ENCODE measurements around the gene MALRD1. TPM values are rescaled to one million over a fixed set of nuclear protein-coding genes. Genes with fewer than 3 reads are reported as not detected.

Gene MALRD1
- total RNA-seq, 1 experiment from 2014 or later: not detected

GRCh38 chr10:19221216-19221615 is 172.6 kb downstream of the MALRD1 start:
- DNase-seq (ENCODE audit: low spot score): no peak

- no peak for DNase-seq (ENCODE audit: low spot score)
Observed at GRCh38 chr10:19226025-19226424, 177.4 kb downstream of the MALRD1 start.

- no peak for DNase-seq (ENCODE audit: low spot score)
Observed at GRCh38 chr10:19231034-19231433, 182.4 kb downstream of the MALRD1 start.

- no peak for DNase-seq (ENCODE audit: low spot score)
Observed at GRCh38 chr10:19245889-19246752, 197.5 kb downstream of the MALRD1 start.

- DNase-seq (ENCODE audit: low spot score): no peak
Observed at GRCh38 chr10:19247843-19248242, 199.2 kb downstream of the MALRD1 start.

- peak; percentile 38 for DNase-seq (ENCODE audit: low spot score)
Observed at GRCh38 chr10:19250546-19250945, 201.9 kb downstream of the MALRD1 start.

- DNase-seq (ENCODE audit: low spot score): no peak
Observed at GRCh38 chr10:19252531-19252930, 203.9 kb downstream of the MALRD1 start.

GRCh38 chr10:19256331-19256730 is 207.7 kb downstream of the MALRD1 start:
- DNase-seq (ENCODE audit: low spot score): no peak

GRCh38 chr10:19263262-19263661 is 214.7 kb downstream of the MALRD1 start:
- no peak for DNase-seq (ENCODE audit: low spot score)

- DNase-seq (ENCODE audit: low spot score): no peak
Observed at GRCh38 chr10:19283285-19283684, 234.7 kb downstream of the MALRD1 start.

- no peak for DNase-seq (ENCODE audit: low spot score)
Observed at GRCh38 chr10:19283786-19284185, 235.2 kb downstream of the MALRD1 start.

- DNase-seq (ENCODE audit: low spot score): no peak
Observed at GRCh38 chr10:19290770-19291169, 242.2 kb downstream of the MALRD1 start.

GRCh38 chr10:19294233-19294632 is 245.6 kb downstream of the MALRD1 start:
- no peak for DNase-seq (ENCODE audit: low spot score)

GRCh38 chr10:19299645-19300044 is 251.0 kb downstream of the MALRD1 start:
- DNase-seq (ENCODE audit: low spot score): no peak

- DNase-seq (ENCODE audit: low spot score): peak; percentile 73
Observed at GRCh38 chr10:19302117-19302516, 253.5 kb downstream of the MALRD1 start.

GRCh38 chr10:19310066-19310465 is 261.5 kb downstream of the MALRD1 start:
- DNase-seq (ENCODE audit: low spot score): no peak

- no peak for DNase-seq (ENCODE audit: low spot score)
Observed at GRCh38 chr10:19316204-19316870, 267.7 kb downstream of the MALRD1 start.

- DNase-seq (ENCODE audit: low spot score): no peak
Observed at GRCh38 chr10:19317952-19318351, 269.4 kb downstream of the MALRD1 start.

- peak; percentile 18 for DNase-seq (ENCODE audit: low spot score)
Observed at GRCh38 chr10:19325581-19325980, 277.0 kb downstream of the MALRD1 start.

GRCh38 chr10:19328582-19328981 is 280.0 kb downstream of the MALRD1 start:
- no peak for DNase-seq (ENCODE audit: low spot score)

- no peak for DNase-seq (ENCODE audit: low spot score)
Observed at GRCh38 chr10:19329475-19329874, 280.9 kb downstream of the MALRD1 start.

- DNase-seq (ENCODE audit: low spot score): no peak
Observed at GRCh38 chr10:19332304-19332703, 283.7 kb downstream of the MALRD1 start.

- DNase-seq (ENCODE audit: low spot score): no peak
Observed at GRCh38 chr10:19333631-19334030, 285.0 kb downstream of the MALRD1 start.
